ENCODE measurements around the gene PDE6G. TPM values are rescaled to one million over a fixed set of nuclear protein-coding genes. Genes with fewer than 3 reads are reported as not detected.
A peak's percentile ranks its signal among the peaks of the same experiment; 100 is the strongest.

The PDE6G gene
- total and polyA plus RNA-seq, 2 of the 8 experiments (the other 6 are each of a cell fraction or from before 2014, with no cell fraction given): 5.8 to 12.9 TPM

GRCh38 chr17:81683208-81683583 lies 26.9 kb upstream of the PDE6G start:
- Histone ChIP-seq H3K23me2 (ENCODE audit: low read depth, low read length) (peaks cover 12% of the 10 kb centered on the region), H4K20me1 (replicated peaks in 1 of 2; ENCODE audit: control insufficient read depth in 1 of 2, insufficient read depth in 2 of 2, low read length in 2 of 2) (peaks cover 0 to 23% of the 10 kb centered on the region in 2 experiments), H3K56ac (replicated peaks; ENCODE audit: insufficient read length, low read depth, low read length) (peak overlapping the region; percentile 70), H3K9ac (replicated peaks in 1 of 4; ENCODE audit: extremely low read depth in 1 of 4, low read depth in 3 of 4, low read length in 3 of 4) (peak overlapping the region; percentile 35 to 76 (median 73)), H4K91ac (replicated peaks; ENCODE audit: insufficient read length, low read length) (peak overlapping the region; percentile 34), H3K14ac (ENCODE audit: insufficient read length) (no peak overlapping the region), H3K18ac (ENCODE audit: extremely low read depth, low read length) (peak overlapping the region; percentile 32; the same call in 1 of the 2 replicates), H4K5ac (ENCODE audit: insufficient read length, low read depth, low read length) (peak overlapping the region; percentile 56), H3K4me1 (replicated peaks in 1 of 4; ENCODE audit: control insufficient read depth in 3 of 4, insufficient read depth in 4 of 4, low read length in 3 of 4) (peaks cover 3 to 14% (median 7%) of the 10 kb centered on the region in 4 experiments; a peak in 6 of 7 replicates), H3K4ac (replicated peaks; ENCODE audit: insufficient read length, low read depth, low read length) (no peak overlapping the region), H4K8ac (ENCODE audit: extremely low read depth, insufficient read depth, low read length) (peak overlapping the region; percentile 83), H2BK12ac (ENCODE audit: low read depth, low read length) (no peak overlapping the region), H2BK20ac (ENCODE audit: low read length) (no peak overlapping the region), H2AK5ac (ENCODE audit: low read depth, low read length) (no peak overlapping the region), H3K4me3 (ENCODE audit: extremely low read depth in 1 of 4, insufficient read depth in 2 of 4, low read depth in 3 of 4, low read length in 4 of 4) (peak overlapping the region; percentile 76 to 89 (median 87)), H3K4me2 (ENCODE audit: insufficient read depth in 1 of 2, low read depth in 2 of 2, low read length in 2 of 2) (peak overlapping the region; percentile 77 to 84), H3K27me3 (replicated peaks in 1 of 4; ENCODE audit: control insufficient read depth in 3 of 4, extremely low read depth in 1 of 4, insufficient read depth in 3 of 4, low read length in 3 of 4) (no peaks in the 10 kb centered on the region; a peak in 1 of 7 replicates), H2BK120ac (replicated peaks; ENCODE audit: low read depth, low read length) (no peak overlapping the region), H3K79me2 (ENCODE audit: control insufficient read depth in 1 of 2, insufficient read depth in 2 of 2, low read length in 2 of 2) (peaks cover 4 to 39% of the 10 kb centered on the region in 2 experiments; a peak in 3 of 4 replicates), H3K36me3 (ENCODE audit: control insufficient read depth in 2 of 4, insufficient read depth in 4 of 4, low read length in 3 of 4) (peaks cover 2 to 15% (median 10%) of the 10 kb centered on the region in 4 experiments; a peak in 6 of 8 replicates), H3K79me1 (ENCODE audit: low read depth, low read length) (peaks cover 15% of the 10 kb centered on the region), H2AFZ (ENCODE audit: low read length) (no peak overlapping the region), H2BK15ac (ENCODE audit: low read length) (no peak overlapping the region), H2BK5ac (ENCODE audit: low read depth, low read length) (peak overlapping the region; percentile 60; the same call in 1 of the 2 replicates), H3K27ac (ENCODE audit: low read depth, low read length) (peak overlapping the region; percentile 58), H3K9me3 (ENCODE audit: insufficient read depth in 2 of 2, low read depth in 1 of 2, low read length in 1 of 2) (no peaks in the 10 kb centered on the region), H3K23ac (ENCODE audit: insufficient read length) (no peak overlapping the region)
- WGBS, 2 experiments (ENCODE audit: extremely low coverage in 1 of 2, insufficient coverage in 1 of 2, insufficient read length in 1 of 2, insufficient replicate concordance in 2 of 2, low coverage in 1 of 2, low lambda C conversion rate in 2 of 2, missing lambda C conversion rate in 1 of 2): 3% methylated on average over 20 of the region's 37 CpGs; no CpG with 5 or more reads in 1 of the 2 experiments
- FAIRE-seq: no peak
- ChIA-PET CTCF (ENCODE audit: partially characterized antibody) (interaction anchor here (0.8 to 2.9 kb wide), 6 partner anchors 11 to 27 kb away, joined by 3 to 10 read pairs (median 4); no protein-coding TSS in a partner anchor), POLR2A (ENCODE audit: partially characterized antibody) (interaction anchor here (0.8 to 28.4 kb wide), 12 partner anchors 7 to 195 kb away, joined by 3 to 436 read pairs (median 6); partner anchors contain the start of genes CCDC137, MRPL12, NPLOC4 and OXLD1)
- DNase-seq (ENCODE audit: low read depth in 1 of 2, low spot score in 2 of 2): no peak
- TF ChIP-seq E2F6 (IDR thresholded peaks at IDR 0.05) (no peak), HDAC2 (IDR thresholded peaks at IDR 0.05; ENCODE audit: borderline replicate concordance in 1 of 2, low read depth in 2 of 2, low read length in 2 of 2) (no peak), RAD21 (IDR thresholded peaks at IDR 0.05 in 1 of 2, conservative IDR thresholded peaks at IDR 0.05 in 1 of 2; ENCODE audit: low read depth in 2 of 2, low read length in 2 of 2) (no peak), NRF1 (IDR thresholded peaks at IDR 0.05; ENCODE audit: low read depth, low read length) (no peak), CHD2 (IDR thresholded peaks at IDR 0.05; ENCODE audit: low read length) (no peak), CREB1 (IDR thresholded peaks at IDR 0.05) (no peak), KDM4A (IDR thresholded peaks at IDR 0.05; ENCODE audit: low read depth, low read length, severe bottlenecking) (no peak), GABPA (IDR thresholded peaks at IDR 0.05; ENCODE audit: borderline replicate concordance, insufficient read depth, low read length) (no peak), SP4 (IDR thresholded peaks at IDR 0.05; ENCODE audit: low read length) (no peak), KDM5A (IDR thresholded peaks at IDR 0.05; ENCODE audit: low read length) (0 out of 2 replicates have a peak, but pooled peaks have one; percentile 42), BACH1 (IDR thresholded peaks at IDR 0.05; ENCODE audit: low read length) (0 out of 2 replicates have a peak, but pooled peaks have one; percentile 41), RXRA (IDR thresholded peaks at IDR 0.05; ENCODE audit: insufficient read depth, low read depth, low read length) (no peak)

Data from H1 (cell line).